Hepatocyte (in vitro differentiated cells): ENCODE data around the gene MBTPS2. TPM values are rescaled to one million over a fixed set of nuclear protein-coding genes. Genes with fewer than 3 reads are reported as not detected.

Experiments
- DNase-seq: peaks from one replicate; pipeline ENCODE4 v3.0.0-alpha.2; 2016; ENCODE audit warnings: low spot score
- H2AFZ ChIP-seq: fragments of 200-600 bp; sonication (generic); 2 replicates; pipeline ENCODE4 v1.6.0; 2016; ENCODE audit warnings: antibody characterized with exemption, mild to moderate bottlenecking
- H3K27ac ChIP-seq: fragments of 200-600 bp; sonication (generic); 2 replicates; pipeline ENCODE4 v1.5.1; 2016; ENCODE audit warnings: mild to moderate bottlenecking
- H3K27me3 ChIP-seq: fragments of 200-600 bp; sonication (generic); 2 replicates; pipeline ENCODE4 v1.6.1; 2016
- H3K36me3 ChIP-seq: fragments of 200-600 bp; sonication (generic); replicated peaks from 2 replicates; pipeline ENCODE4 v1.5.1; 2016; ENCODE audit warnings: low read depth; ENCODE audit not compliant: insufficient read depth
- H3K4me1 ChIP-seq: fragments of 200-600 bp; sonication (generic); 2 replicates; pipeline ENCODE4 v1.5.1; 2016; ENCODE audit warnings: mild to moderate bottlenecking, moderate library complexity; ENCODE audit not compliant: insufficient read depth
- H3K4me2 ChIP-seq: fragments of 200-600 bp; sonication (generic); 2 replicates; pipeline ENCODE4 v1.6.0; 2016
- H3K4me3 ChIP-seq: fragments of 200-600 bp; sonication (generic); 2 replicates; pipeline ENCODE4 v1.5.1; 2016; ENCODE audit warnings: mild to moderate bottlenecking
- H3K79me2 ChIP-seq: fragments of 200-600 bp; sonication (generic); 2 replicates; pipeline ENCODE4 v1.6.0; 2017; ENCODE audit warnings: mild to moderate bottlenecking
- H3K9me2 ChIP-seq: fragments of 200-600 bp; sonication (generic); replicated peaks from 2 replicates; pipeline ENCODE4 v1.6.0; 2017; ENCODE audit warnings: mild to moderate bottlenecking; ENCODE audit not compliant: insufficient read depth
- H3K9me3 ChIP-seq: fragments of 200-600 bp; sonication (generic); 2 replicates; pipeline ENCODE4 v1.5.1; 2016; ENCODE audit warnings: low read depth, mild to moderate bottlenecking
- H4K20me1 ChIP-seq: fragments of 200-600 bp; sonication (generic); 2 replicates; pipeline ENCODE4 v1.6.0; 2016; ENCODE audit warnings: mild to moderate bottlenecking; ENCODE audit not compliant: insufficient read depth, poor library complexity, severe bottlenecking
- EZH2 ChIP-seq: fragments of 200-600 bp; sonication (generic); IDR thresholded peaks from 2 replicates; pipeline ENCODE4 v1.6.1; 2016; ENCODE audit warnings: antibody characterized with exemption, mild to moderate bottlenecking, borderline replicate concordance
- EZH2phosphoT487 ChIP-seq: fragments of 200-600 bp; sonication (generic); IDR thresholded peaks from one replicate; pipeline ENCODE4 v1.6.1; 2018; ENCODE audit warnings: antibody characterized with exemption, mild to moderate bottlenecking, low read depth, moderate library complexity; ENCODE audit not compliant: unreplicated experiment, severe bottlenecking
- WGBS: methylation state at CpG from one replicate; pipeline ENCODE4 v1.1.6; 2016; ENCODE audit warnings: low lambda C conversion rate; ENCODE audit errors: missing lambda C conversion rate; 5-methylcytosine and 5-hydroxymethylcytosine counted together
- polyA plus RNA-seq: library from polyadenylated mRNA; unstranded; fragments of >200 nt; fragmentation: Nextera tagmentation; extraction: Ambion mirVana; gene quantifications from 2 replicates; pipeline ENCODE4 v1.2.1, GENCODE V29; 2016
- total RNA-seq: library from RNA; depleted of rRNA; stranded (reverse); fragments of >200 nt; gene quantifications from 2 replicates; pipeline ENCODE4 v1.2.3, GENCODE V29; 2014
- TF ChIP-seq, protein P1 (sequence below): fragments of 200-600 bp; sonication (generic); IDR thresholded peaks from 2 replicates; pipeline ENCODE4 v1.5.1; 2016; ENCODE audit warnings: antibody characterized with exemption, mild to moderate bottlenecking; ENCODE audit not compliant: poor library complexity

The MBTPS2 gene
- total and polyA plus RNA-seq, 2 experiments from 2014 or later: 18.4 to 19.9 TPM

DNA sequence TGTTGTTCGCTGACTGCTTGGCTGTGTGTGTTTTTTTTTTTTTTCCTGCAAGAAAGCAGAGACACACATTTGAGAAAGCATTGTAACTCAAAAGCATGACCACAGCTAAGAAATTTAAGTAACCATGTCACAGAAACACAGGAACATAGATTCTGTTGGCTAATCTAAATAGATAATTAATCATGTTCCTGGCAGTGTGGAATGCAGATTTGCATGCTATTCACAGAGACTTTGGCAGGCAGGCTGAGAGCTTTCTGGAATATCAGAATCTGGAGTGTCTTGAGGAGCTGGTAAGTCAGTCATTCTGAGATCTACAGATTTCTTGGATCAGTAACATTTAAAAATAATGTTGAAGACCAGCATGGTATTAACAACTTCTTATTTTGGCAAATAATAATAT lies 67.8 kb downstream of the MBTPS2 start:
- Histone ChIP-seq H3K36me3 (no peaks in the 10 kb centered on the region), H3K9me3 (no peaks in the 10 kb centered on the region), H4K20me1 (no peaks in the 10 kb centered on the region), H2AFZ (no peak overlapping the region), H3K27me3 (no peaks in the 10 kb centered on the region), H3K79me2 (no peaks in the 10 kb centered on the region), H3K4me1 (no peaks in the 10 kb centered on the region), H3K4me2 (no peak overlapping the region), H3K4me3 (no peak overlapping the region), H3K9me2 (no peaks in the 10 kb centered on the region), H3K27ac (no peak overlapping the region)
- DNase-seq: no peak
- no peak for TF ChIP-seq EZH2
- 60% methylated on average over 1 of the region's 1 CpG for WGBS

DNA sequence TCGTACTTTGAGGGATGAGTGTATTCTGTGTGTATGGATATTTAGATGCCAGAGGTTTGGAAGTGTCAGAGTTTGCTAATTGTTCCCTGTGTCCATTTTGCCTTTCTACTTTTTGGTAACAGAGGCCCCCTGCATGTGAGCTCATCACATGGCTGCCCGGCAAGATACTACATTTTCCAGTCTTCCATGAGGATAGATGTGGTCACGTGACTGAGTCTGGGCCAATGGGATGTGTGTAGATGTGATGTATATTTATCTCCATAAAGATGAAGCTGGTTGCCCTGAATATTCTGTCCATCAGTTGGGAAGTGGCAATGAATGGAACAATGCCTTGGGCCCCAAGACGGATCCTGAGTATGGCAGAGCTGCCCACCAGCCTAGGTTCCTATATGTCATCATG lies 72.1 kb downstream of the MBTPS2 start:
- Histone ChIP-seq H3K9me3 (no peaks in the 10 kb centered on the region), H3K4me2 (no peak overlapping the region), H3K27ac (no peak overlapping the region), H2AFZ (no peak overlapping the region), H3K79me2 (no peaks in the 10 kb centered on the region), H3K27me3 (no peaks in the 10 kb centered on the region), H3K9me2 (no peaks in the 10 kb centered on the region), H3K4me1 (no peaks in the 10 kb centered on the region), H3K4me3 (no peak overlapping the region), H3K36me3 (no peaks in the 10 kb centered on the region), H4K20me1 (no peaks in the 10 kb centered on the region)
- DNase-seq: no peak
- 83% methylated on average over 4 of the region's 4 CpGs for WGBS
- TF ChIP-seq, protein P1, sequence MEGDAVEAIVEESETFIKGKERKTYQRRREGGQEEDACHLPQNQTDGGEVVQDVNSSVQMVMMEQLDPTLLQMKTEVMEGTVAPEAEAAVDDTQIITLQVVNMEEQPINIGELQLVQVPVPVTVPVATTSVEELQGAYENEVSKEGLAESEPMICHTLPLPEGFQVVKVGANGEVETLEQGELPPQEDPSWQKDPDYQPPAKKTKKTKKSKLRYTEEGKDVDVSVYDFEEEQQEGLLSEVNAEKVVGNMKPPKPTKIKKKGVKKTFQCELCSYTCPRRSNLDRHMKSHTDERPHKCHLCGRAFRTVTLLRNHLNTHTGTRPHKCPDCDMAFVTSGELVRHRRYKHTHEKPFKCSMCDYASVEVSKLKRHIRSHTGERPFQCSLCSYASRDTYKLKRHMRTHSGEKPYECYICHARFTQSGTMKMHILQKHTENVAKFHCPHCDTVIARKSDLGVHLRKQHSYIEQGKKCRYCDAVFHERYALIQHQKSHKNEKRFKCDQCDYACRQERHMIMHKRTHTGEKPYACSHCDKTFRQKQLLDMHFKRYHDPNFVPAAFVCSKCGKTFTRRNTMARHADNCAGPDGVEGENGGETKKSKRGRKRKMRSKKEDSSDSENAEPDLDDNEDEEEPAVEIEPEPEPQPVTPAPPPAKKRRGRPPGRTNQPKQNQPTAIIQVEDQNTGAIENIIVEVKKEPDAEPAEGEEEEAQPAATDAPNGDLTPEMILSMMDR: no peak
- TF ChIP-seq EZH2phosphoT487 (no peak), EZH2 (no peak)

DNA sequence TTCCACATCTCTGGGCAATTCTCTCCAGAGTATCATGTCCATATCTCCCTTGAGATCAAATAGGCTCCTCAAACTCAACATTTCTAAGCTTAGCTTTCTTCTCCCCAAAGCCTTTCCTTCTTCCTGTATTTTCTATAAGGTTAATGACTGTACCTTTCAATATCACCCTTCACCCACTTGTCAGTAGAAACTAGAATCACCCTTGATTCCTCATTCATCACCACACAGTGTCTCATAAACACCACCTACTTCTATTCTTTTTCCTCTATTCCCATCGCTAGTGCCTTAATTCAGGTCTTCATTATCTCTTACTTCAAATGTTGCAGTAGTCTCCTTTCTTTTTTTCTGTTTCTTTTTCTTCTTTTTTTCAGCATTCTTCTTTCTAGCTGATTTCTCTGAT lies 72.8 kb downstream of the MBTPS2 start:
- Histone ChIP-seq H3K36me3 (no peaks in the 10 kb centered on the region), H3K4me1 (no peaks in the 10 kb centered on the region), H3K79me2 (no peaks in the 10 kb centered on the region), H3K27ac (no peak overlapping the region), H3K9me2 (no peaks in the 10 kb centered on the region), H3K9me3 (no peaks in the 10 kb centered on the region), H3K27me3 (no peaks in the 10 kb centered on the region), H4K20me1 (no peaks in the 10 kb centered on the region), H2AFZ (no peak overlapping the region), H3K4me2 (no peak overlapping the region), H3K4me3 (no peak overlapping the region)
- DNase-seq: no peak
- TF ChIP-seq, protein P1: no peak
- TF ChIP-seq EZH2 (no peak), EZH2phosphoT487 (no peak)
- 85% methylated on average over 1 of the region's 1 CpG for WGBS

DNA sequence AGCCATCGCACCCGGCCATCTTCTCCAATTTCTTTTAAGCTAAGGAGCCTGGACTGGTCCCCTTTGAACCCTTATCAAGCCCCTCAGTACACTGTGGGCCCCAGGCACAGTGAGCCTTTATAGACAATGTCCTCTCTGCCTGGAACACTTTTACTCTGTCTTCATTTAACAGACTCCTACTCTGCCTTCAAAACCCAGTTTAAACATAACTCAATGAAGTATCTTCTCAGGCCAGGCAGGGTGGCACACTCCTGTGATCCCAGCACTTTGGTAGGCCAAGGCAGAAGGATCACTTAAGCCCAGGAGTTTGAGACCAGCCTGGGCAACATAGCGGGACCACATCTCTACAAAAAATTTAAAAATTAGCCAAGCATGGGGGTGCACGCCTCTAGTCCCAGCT lies 73.6 kb downstream of the MBTPS2 start:
- H3K4me3 ChIP-seq: no peak overlapping the region
- H3K4me2 ChIP-seq: no peak overlapping the region
- H3K4me1 ChIP-seq: no peaks in the 10 kb centered on the region
- no peaks in the 10 kb centered on the region for H3K27me3 ChIP-seq
- no peaks in the 10 kb centered on the region for H3K9me2 ChIP-seq
- H2AFZ ChIP-seq: no peak overlapping the region
- H3K9me3 ChIP-seq: no peaks in the 10 kb centered on the region
- TF ChIP-seq EZH2 (no peak), EZH2phosphoT487 (no peak)
- TF ChIP-seq, protein P1: no peak
- DNase-seq: no peak
- H3K36me3 ChIP-seq: no peaks in the 10 kb centered on the region
- no peaks in the 10 kb centered on the region for H4K20me1 ChIP-seq
- no peak overlapping the region for H3K27ac ChIP-seq
- H3K79me2 ChIP-seq: no peaks in the 10 kb centered on the region
- WGBS: 77% methylated on average over 4 of the region's 4 CpGs
